ENCODE results near the gene OR5A2. TPM values are rescaled to one million over a fixed set of nuclear protein-coding genes. Genes with fewer than 3 reads are reported as not detected.
"Not testable (repeated sequence)": the region's sequence is repeated elsewhere in the genome, so short reads cannot be mapped to it uniquely, and the experiment has no call there.

The OR5A2 gene
- total RNA-seq, 1 donor from 2014 or later: not detected

GRCh38 chr11:59456661-59457060 lies 30.4 kb upstream of the OR5A2 start, which contains the start of gene OR4D6:
Gene OR4D6 (plus strand): TSS chr11:59456961. CDS start chr11:59456961, 0 bp downstream.
- H3K4me1 Mint-ChIP-seq: no peaks in the 10 kb centered on the region
- no peak within 1 kb of the TSS for H3K27ac Mint-ChIP-seq (ENCODE audit: unreplicated experiment)
- H3K9me3 Mint-ChIP-seq: peaks cover 3% of the 10 kb centered on the region
- H3K27me3 Mint-ChIP-seq (ENCODE audit: low read depth): no peaks in the 10 kb centered on the region
- no peak for TF ChIP-seq CTCF (conservative IDR thresholded peaks at IDR 0.05)
- DNase-seq (ENCODE audit: low read depth, low spot score): no peak
- no peak within 1 kb of the TSS for H3K4me3 Mint-ChIP-seq
- no peaks in the 10 kb centered on the region for H3K36me3 Mint-ChIP-seq (ENCODE audit: low read depth)

- no peak overlapping the region for H3K4me3 Mint-ChIP-seq
- H3K9me3 Mint-ChIP-seq: peaks cover 8% of the 10 kb centered on the region
- no peak for TF ChIP-seq CTCF (conservative IDR thresholded peaks at IDR 0.05)
- H3K36me3 Mint-ChIP-seq (ENCODE audit: low read depth): peaks cover 2% of the 10 kb centered on the region
- no peak overlapping the region for H3K27ac Mint-ChIP-seq (ENCODE audit: unreplicated experiment)
- no peaks in the 10 kb centered on the region for H3K27me3 Mint-ChIP-seq (ENCODE audit: low read depth)
- no peaks in the 10 kb centered on the region for H3K4me1 Mint-ChIP-seq
- DNase-seq (ENCODE audit: low read depth, low spot score): no peak
These were observed 22.3 kb upstream of the OR5A2 start for GRCh38 chr11:59448484-59448883.

GRCh38 chr11:59445624-59446023 lies 19.4 kb upstream of the OR5A2 start:
- peaks cover 11% of the 10 kb centered on the region for H3K9me3 Mint-ChIP-seq
- H3K27me3 Mint-ChIP-seq (ENCODE audit: low read depth); H3K4me1 Mint-ChIP-seq; H3K36me3 Mint-ChIP-seq (ENCODE audit: low read depth); DNase-seq (ENCODE audit: low read depth, low spot score); H3K27ac Mint-ChIP-seq (ENCODE audit: unreplicated experiment); H3K4me3 Mint-ChIP-seq: not testable (repeated sequence)

- no peak overlapping the region for H3K4me3 Mint-ChIP-seq
- DNase-seq (ENCODE audit: low read depth, low spot score): no peak
- H3K27ac Mint-ChIP-seq (ENCODE audit: unreplicated experiment): no peak overlapping the region
- H3K36me3 Mint-ChIP-seq (ENCODE audit: low read depth): no peaks in the 10 kb centered on the region
- TF ChIP-seq CTCF (conservative IDR thresholded peaks at IDR 0.05): no peak
- H3K9me3 Mint-ChIP-seq: peaks cover 3% of the 10 kb centered on the region
- peaks cover 2% of the 10 kb centered on the region for H3K27me3 Mint-ChIP-seq (ENCODE audit: low read depth)
- H3K4me1 Mint-ChIP-seq: no peaks in the 10 kb centered on the region
These were observed 11.6 kb upstream of the OR5A2 start for GRCh38 chr11:59437770-59438169.

- Mint-ChIP-seq H3K4me3 (no peak within 1 kb of the TSS), H3K9me3 (no peaks in the 10 kb centered on the region), H3K36me3 (ENCODE audit: low read depth) (no peaks in the 10 kb centered on the region), H3K4me1 (no peaks in the 10 kb centered on the region), H3K27me3 (ENCODE audit: low read depth) (peaks cover 9% of the 10 kb centered on the region), H3K27ac (ENCODE audit: unreplicated experiment) (no peak within 1 kb of the TSS)
- no peak for TF ChIP-seq CTCF (conservative IDR thresholded peaks at IDR 0.05)
- DNase-seq (ENCODE audit: low read depth, low spot score): no peak
These were observed 10.0 kb upstream of the OR5A2 start, which contains the start of gene OR5A1 for GRCh38 chr11:59436169-59436568. Gene OR5A1 (plus strand): TSS chr11:59436469. CDS start chr11:59443169, 6,700 bp downstream.

GRCh38 chr11:59429924-59430516 lies 3.8 kb upstream of the OR5A2 start:
- peaks cover 18% of the 10 kb centered on the region for H3K4me1 Mint-ChIP-seq
- no peak overlapping the region for H3K4me3 Mint-ChIP-seq
- TF ChIP-seq CTCF (conservative IDR thresholded peaks at IDR 0.05): peak; percentile 84
- H3K27me3 Mint-ChIP-seq (ENCODE audit: low read depth): peaks cover 9% of the 10 kb centered on the region
- no peaks in the 10 kb centered on the region for H3K9me3 Mint-ChIP-seq
- no peak overlapping the region for H3K27ac Mint-ChIP-seq (ENCODE audit: unreplicated experiment)
- no peaks in the 10 kb centered on the region for H3K36me3 Mint-ChIP-seq (ENCODE audit: low read depth)
- peak; percentile 52 for DNase-seq (ENCODE audit: low read depth, low spot score)

All from neural crest cell (in vitro differentiated cells).